ENCODE results near the gene SNRNP70. TPM values are rescaled to one million over a fixed set of nuclear protein-coding genes. Genes with fewer than 3 reads are reported as not detected.
A peak's percentile ranks its signal among the peaks of the same experiment; 100 is the strongest.
"Not testable (repeated sequence)": the region's sequence is repeated elsewhere in the genome, so short reads cannot be mapped to it uniquely, and the experiment has no call there.

SNRNP70 gene
- polyA plus RNA-seq, 4 donors, result 159 to 237 (median 223) TPM

DNA sequence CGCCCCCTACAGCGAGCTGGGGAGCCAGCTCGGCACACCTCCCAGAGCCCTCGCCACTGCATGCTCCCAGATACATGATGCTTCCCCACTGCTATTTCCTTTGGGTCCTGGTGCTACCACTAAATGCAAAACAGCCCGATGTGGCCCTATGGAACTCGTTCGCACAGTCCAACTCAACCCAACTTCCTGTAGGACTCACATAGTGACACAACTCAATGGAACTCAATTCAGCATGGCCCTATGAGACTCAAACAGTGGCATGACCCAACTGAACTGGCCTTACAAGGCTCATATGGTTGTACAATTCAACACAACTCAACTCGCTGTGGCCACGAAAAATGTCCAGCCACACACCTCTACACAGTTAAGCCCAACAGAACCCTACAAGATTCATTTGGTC is 16.2 kb upstream of the SNRNP70 start:
- WGBS, 3 donors, result 90 to 97% (median 90%) methylated on average over 9 of the region's 9 CpGs
- H3K9me3 ChIP-seq (ENCODE audit: control insufficient read depth in 2 of 2, insufficient read depth in 1 of 2, low read depth in 1 of 2, low read length in 1 of 2), result peaks cover 0 to 7% of the 10 kb centered on the region in 2 donors
- H3K4me3 ChIP-seq (ENCODE audit: low read depth in 1 of 3, low read length in 3 of 3), result no peak overlapping the region
- no peaks in the 10 kb centered on the region for H3K36me3 ChIP-seq (ENCODE audit: control insufficient read depth in 3 of 3, insufficient read depth in 2 of 3, low read depth in 1 of 3, low read length in 3 of 3)
- no peak overlapping the region for H3K27ac ChIP-seq (ENCODE audit: low read depth in 1 of 3, low read length in 2 of 3)
- FAIRE-seq (no peak), DNase-seq (no peak)
- H3K27me3 ChIP-seq (ENCODE audit: control insufficient read depth in 3 of 3, insufficient read depth in 3 of 3, low read length in 3 of 3), result peaks cover 3 to 80% (median 35%) of the 10 kb centered on the region in 3 donors
- no peaks in the 10 kb centered on the region for H3K4me1 ChIP-seq (ENCODE audit: control insufficient read depth in 3 of 3, insufficient read depth in 2 of 3, low read depth in 1 of 3, low read length in 2 of 3)

DNA sequence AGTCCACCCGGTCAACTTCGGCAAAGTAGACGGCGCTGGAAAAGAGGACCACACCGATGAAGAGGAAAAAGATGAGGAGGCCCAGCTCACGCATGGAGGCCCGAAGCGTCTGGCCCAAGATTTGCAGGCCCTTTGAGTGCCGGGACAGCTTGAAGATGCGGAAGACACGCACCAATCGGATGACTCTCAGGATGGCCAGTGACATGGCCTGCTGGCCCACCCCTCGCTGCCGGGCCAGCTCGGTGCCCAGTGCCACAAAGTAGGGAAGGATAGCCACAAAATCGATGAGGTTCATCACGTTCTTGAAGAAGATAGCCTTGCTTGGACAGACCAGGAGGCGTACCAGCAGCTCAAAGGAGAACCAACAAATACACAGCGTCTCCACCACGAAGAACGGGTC is 14.8 kb upstream of the SNRNP70 start:
- Histone ChIP-seq H3K4me3 (ENCODE audit: low read depth in 1 of 3, low read length in 3 of 3) (no peak overlapping the region), H3K4me1 (ENCODE audit: control insufficient read depth in 3 of 3, insufficient read depth in 2 of 3, low read depth in 1 of 3, low read length in 2 of 3) (no peaks in the 10 kb centered on the region), H3K27me3 (ENCODE audit: control insufficient read depth in 3 of 3, insufficient read depth in 3 of 3, low read length in 3 of 3) (peaks cover 3 to 71% (median 34%) of the 10 kb centered on the region in 3 donors), H3K27ac (ENCODE audit: low read depth in 1 of 3, low read length in 2 of 3) (no peak overlapping the region), H3K9me3 (ENCODE audit: control insufficient read depth in 2 of 2, insufficient read depth in 1 of 2, low read depth in 1 of 2, low read length in 1 of 2) (peaks cover 0 to 7% of the 10 kb centered on the region in 2 donors), H3K36me3 (ENCODE audit: control insufficient read depth in 3 of 3, insufficient read depth in 2 of 3, low read depth in 1 of 3, low read length in 3 of 3) (no peaks in the 10 kb centered on the region)
- DNase-seq, result no peak
- WGBS, 3 donors, result 95 to 97% (median 95%) methylated on average over 21 of the region's 21 CpGs
- no peak for FAIRE-seq

DNA sequence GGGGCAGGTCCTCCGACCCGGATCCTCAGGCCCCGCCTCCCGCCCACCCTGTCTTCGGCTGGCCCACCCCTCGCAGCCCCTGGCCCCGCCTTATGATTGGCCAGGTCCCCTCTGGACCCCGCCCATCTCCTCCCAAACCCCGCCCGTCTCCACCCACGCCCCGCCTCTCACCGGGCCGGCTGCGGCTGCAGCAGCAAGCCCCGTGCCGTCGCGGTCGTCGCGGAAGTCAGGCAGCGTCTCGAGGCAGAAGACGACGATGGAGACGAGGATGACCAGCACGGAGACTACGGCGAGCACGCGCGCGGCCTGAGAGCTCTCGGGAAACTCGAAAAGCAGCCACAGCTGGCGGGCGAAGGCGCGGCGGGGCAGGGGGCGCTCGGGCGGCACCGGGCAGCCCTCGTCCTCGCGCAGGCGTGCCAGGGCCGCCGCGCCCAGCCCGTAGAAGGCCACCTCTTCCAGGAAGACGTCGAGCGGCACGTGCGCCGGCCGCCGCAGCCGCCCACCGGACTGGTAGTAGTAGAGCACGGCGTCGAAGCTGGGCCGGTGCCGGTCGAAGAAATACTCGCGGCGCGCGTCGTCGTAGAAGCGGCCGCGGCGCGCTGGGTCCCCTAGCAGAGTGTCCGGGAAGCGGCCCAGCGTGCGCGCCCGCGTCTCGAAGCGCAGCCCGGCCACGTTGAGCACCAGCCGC is 13.2 kb upstream of the SNRNP70 start:
- 7 to 18% (median 8%) methylated on average over 62 to 93 of the region's 93 CpGs for WGBS, 3 donors
- peak overlapping the region in 1 of 3 donors; percentile 20 for H3K4me3 ChIP-seq (ENCODE audit: low read depth in 1 of 3, low read length in 3 of 3)
- DNase-seq, result peak in 1 of 2 donors; percentile 26
- H3K9me3 ChIP-seq (ENCODE audit: control insufficient read depth in 2 of 2, insufficient read depth in 1 of 2, low read depth in 1 of 2, low read length in 1 of 2), result peaks cover 0 to 7% of the 10 kb centered on the region in 2 donors
- no peak overlapping the region for H3K27ac ChIP-seq (ENCODE audit: low read depth in 1 of 3, low read length in 2 of 3)
- no peaks in the 10 kb centered on the region for H3K36me3 ChIP-seq (ENCODE audit: control insufficient read depth in 3 of 3, insufficient read depth in 2 of 3, low read depth in 1 of 3, low read length in 3 of 3)
- peaks cover 3 to 55% (median 24%) of the 10 kb centered on the region in 3 donors for H3K27me3 ChIP-seq (ENCODE audit: control insufficient read depth in 3 of 3, insufficient read depth in 3 of 3, low read length in 3 of 3)
- H3K4me1 ChIP-seq (ENCODE audit: control insufficient read depth in 3 of 3, insufficient read depth in 2 of 3, low read depth in 1 of 3, low read length in 2 of 3), result no peaks in the 10 kb centered on the region
- FAIRE-seq, result no peak

DNA sequence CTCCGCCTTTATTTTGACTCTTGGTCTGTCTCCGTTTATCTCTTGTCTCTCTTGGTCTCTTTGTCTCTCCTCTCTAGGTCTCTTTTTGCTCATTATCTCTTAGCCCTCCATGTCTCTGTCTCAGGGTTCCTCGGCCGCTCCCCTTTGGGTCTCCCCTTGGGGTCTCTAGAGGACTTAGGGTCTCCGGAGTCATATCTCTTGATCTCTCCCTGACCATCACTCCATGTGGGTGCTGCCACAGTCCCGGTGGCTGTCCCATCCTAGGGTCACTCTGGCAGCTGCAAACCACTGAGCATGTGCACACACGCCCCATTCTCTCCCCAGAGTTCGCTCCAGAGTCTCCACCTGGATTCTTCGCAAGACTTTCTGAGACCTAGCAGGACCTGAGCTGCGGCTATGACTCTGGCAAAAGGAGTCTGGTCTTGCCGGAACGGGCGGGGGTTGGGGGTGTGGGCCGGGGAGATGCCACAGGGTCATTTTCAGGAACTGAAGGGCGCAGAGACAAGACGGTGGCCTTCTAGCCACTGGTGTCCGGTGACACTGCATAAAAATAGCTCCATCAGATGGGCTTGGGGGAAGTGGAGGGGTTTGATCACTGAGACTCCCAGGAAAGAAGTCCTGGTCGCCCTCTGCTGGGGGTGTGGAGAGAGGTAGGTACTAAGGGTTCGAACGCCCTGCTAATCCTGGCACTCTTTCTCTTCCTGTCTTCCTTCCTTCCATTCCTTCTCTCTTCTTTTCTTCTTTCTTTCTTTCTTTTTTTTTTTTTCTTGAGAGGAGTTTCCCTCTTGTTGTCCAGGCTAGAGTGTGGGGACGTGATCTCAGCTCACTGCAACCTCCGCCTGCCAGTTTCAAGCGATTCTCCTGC is 11.5 kb upstream of the SNRNP70 start:
- 49 to 66% (median 53%) methylated on average over 23 of the region's 23 CpGs for WGBS, 3 donors
- Histone ChIP-seq H3K4me1 (ENCODE audit: control insufficient read depth in 3 of 3, insufficient read depth in 2 of 3, low read depth in 1 of 3, low read length in 2 of 3) (no peaks in the 10 kb centered on the region), H3K27me3 (ENCODE audit: control insufficient read depth in 3 of 3, insufficient read depth in 3 of 3, low read length in 3 of 3) (peaks cover 3 to 48% (median 22%) of the 10 kb centered on the region in 3 donors), H3K9me3 (ENCODE audit: control insufficient read depth in 2 of 2, insufficient read depth in 1 of 2, low read depth in 1 of 2, low read length in 1 of 2) (peaks cover 0 to 7% of the 10 kb centered on the region in 2 donors), H3K4me3 (ENCODE audit: low read depth in 1 of 3, low read length in 3 of 3) (no peak overlapping the region), H3K27ac (ENCODE audit: low read depth in 1 of 3, low read length in 2 of 3) (no peak overlapping the region), H3K36me3 (ENCODE audit: control insufficient read depth in 3 of 3, insufficient read depth in 2 of 3, low read depth in 1 of 3, low read length in 3 of 3) (no peaks in the 10 kb centered on the region)
- FAIRE-seq (no peak), DNase-seq (no peak)

DNA sequence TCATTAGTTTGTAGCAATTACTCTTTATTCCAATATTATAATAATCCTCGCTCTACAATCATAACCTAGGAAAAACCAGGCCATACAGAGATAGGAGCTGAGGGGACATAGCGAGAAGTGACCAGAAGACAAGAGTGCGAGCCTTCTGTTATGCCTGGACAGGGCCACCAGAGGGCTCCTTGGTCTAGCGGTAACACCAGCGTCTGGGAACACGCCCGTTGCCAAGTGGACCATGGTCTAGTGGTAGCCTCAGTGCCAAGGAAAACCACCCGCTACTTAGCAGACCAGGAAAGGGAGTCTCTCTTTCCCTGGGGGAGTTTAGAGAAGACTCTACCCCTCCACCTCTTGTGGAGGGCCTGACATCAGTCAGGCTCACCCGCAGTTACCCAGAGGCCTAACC is 10.4 kb upstream of the SNRNP70 start:
- not testable (repeated sequence) for FAIRE-seq; H3K4me1 ChIP-seq (ENCODE audit: control insufficient read depth in 3 of 3, insufficient read depth in 2 of 3, low read depth in 1 of 3, low read length in 2 of 3); H3K9me3 ChIP-seq (ENCODE audit: control insufficient read depth in 2 of 2, insufficient read depth in 1 of 2, low read depth in 1 of 2, low read length in 1 of 2); H3K27ac ChIP-seq (ENCODE audit: low read depth in 1 of 3, low read length in 2 of 3); H3K36me3 ChIP-seq (ENCODE audit: control insufficient read depth in 3 of 3, insufficient read depth in 2 of 3, low read depth in 1 of 3, low read length in 3 of 3); H3K4me3 ChIP-seq (ENCODE audit: low read depth in 1 of 3, low read length in 3 of 3)
- DNase-seq, result peak; percentile 54 to 77
- peaks cover 3 to 37% (median 19%) of the 10 kb centered on the region in 3 donors for H3K27me3 ChIP-seq (ENCODE audit: control insufficient read depth in 3 of 3, insufficient read depth in 3 of 3, low read length in 3 of 3)
- WGBS, 3 donors, result 8 to 23% (median 14%) methylated on average over 6 to 8 of the region's 9 CpGs

DNA sequence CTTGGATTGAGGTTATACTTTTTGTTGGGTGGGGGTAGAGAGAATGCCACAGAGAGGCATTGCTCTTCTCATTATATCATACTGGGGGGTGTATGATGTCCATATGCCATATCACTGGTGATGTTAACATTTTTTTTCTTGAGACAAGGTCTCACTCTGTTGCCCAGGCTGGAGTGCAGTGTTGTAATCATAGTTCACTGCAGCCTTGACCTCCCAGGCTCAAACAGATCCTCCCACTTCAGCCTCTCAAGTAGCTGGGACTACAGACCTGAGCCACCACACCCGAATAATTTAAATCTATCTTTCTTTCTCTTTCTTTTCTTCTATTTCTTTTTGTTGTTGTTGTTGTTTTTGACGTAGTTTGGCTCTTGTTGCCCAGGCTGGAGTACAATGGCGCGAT is 4.9 kb upstream of the SNRNP70 start:
- DNase-seq, result no peak
- H3K27ac ChIP-seq (ENCODE audit: low read depth in 1 of 3, low read length in 2 of 3), result no peak overlapping the region
- no peaks in the 10 kb centered on the region for H3K9me3 ChIP-seq (ENCODE audit: control insufficient read depth in 2 of 2, insufficient read depth in 1 of 2, low read depth in 1 of 2, low read length in 1 of 2)
- H3K36me3 ChIP-seq (ENCODE audit: control insufficient read depth in 3 of 3, insufficient read depth in 2 of 3, low read depth in 1 of 3, low read length in 3 of 3), result no peaks in the 10 kb centered on the region
- peaks cover 0 to 5% (median 0%) of the 10 kb centered on the region in 3 donors for H3K27me3 ChIP-seq (ENCODE audit: control insufficient read depth in 3 of 3, insufficient read depth in 3 of 3, low read length in 3 of 3)
- FAIRE-seq, result no peak
- H3K4me3 ChIP-seq (ENCODE audit: low read depth in 1 of 3, low read length in 3 of 3), result no peak overlapping the region
- no peaks in the 10 kb centered on the region for H3K4me1 ChIP-seq (ENCODE audit: control insufficient read depth in 3 of 3, insufficient read depth in 2 of 3, low read depth in 1 of 3, low read length in 2 of 3)
- WGBS, 3 donors, result 78 to 92% (median 88%) methylated on average over 4 of the region's 4 CpGs

DNA sequence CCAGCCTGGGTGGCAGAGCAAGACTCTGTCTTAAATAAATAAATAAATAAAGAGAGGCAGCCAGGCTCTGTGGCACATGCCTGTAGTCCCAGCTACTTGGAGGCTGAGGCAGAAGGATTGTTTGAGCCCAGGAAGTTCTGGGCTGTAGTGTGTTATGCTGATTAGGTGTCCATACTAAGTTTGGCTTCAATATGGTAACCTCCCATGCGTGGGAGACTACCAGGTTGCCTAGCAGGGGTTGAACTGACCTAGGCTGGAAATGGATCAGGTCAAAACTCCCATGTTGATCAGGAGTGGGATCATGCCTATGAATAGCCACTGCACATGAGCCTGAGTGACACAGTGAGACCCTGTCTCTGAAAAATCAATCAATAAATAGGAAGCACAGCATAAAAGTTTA is 4.0 kb upstream of the SNRNP70 start:
- Histone ChIP-seq H3K4me3 (ENCODE audit: low read depth in 1 of 3, low read length in 3 of 3) (no peak overlapping the region), H3K27ac (ENCODE audit: low read depth in 1 of 3, low read length in 2 of 3) (no peak overlapping the region), H3K27me3 (ENCODE audit: control insufficient read depth in 3 of 3, insufficient read depth in 3 of 3, low read length in 3 of 3) (peaks cover 0 to 5% (median 0%) of the 10 kb centered on the region in 3 donors), H3K9me3 (ENCODE audit: control insufficient read depth in 2 of 2, insufficient read depth in 1 of 2, low read depth in 1 of 2, low read length in 1 of 2) (no peaks in the 10 kb centered on the region), H3K4me1 (ENCODE audit: control insufficient read depth in 3 of 3, insufficient read depth in 2 of 3, low read depth in 1 of 3, low read length in 2 of 3) (peaks cover 0 to under 1% (median 0%) of the 10 kb centered on the region in 3 donors), H3K36me3 (ENCODE audit: control insufficient read depth in 3 of 3, insufficient read depth in 2 of 3, low read depth in 1 of 3, low read length in 3 of 3) (peaks cover 0 to 1% (median 0%) of the 10 kb centered on the region in 3 donors)
- WGBS, 3 donors, result 80 to 100% (median 94%) methylated on average over 1 of the region's 1 CpG
- FAIRE-seq, result no peak
- no peak for DNase-seq

DNA sequence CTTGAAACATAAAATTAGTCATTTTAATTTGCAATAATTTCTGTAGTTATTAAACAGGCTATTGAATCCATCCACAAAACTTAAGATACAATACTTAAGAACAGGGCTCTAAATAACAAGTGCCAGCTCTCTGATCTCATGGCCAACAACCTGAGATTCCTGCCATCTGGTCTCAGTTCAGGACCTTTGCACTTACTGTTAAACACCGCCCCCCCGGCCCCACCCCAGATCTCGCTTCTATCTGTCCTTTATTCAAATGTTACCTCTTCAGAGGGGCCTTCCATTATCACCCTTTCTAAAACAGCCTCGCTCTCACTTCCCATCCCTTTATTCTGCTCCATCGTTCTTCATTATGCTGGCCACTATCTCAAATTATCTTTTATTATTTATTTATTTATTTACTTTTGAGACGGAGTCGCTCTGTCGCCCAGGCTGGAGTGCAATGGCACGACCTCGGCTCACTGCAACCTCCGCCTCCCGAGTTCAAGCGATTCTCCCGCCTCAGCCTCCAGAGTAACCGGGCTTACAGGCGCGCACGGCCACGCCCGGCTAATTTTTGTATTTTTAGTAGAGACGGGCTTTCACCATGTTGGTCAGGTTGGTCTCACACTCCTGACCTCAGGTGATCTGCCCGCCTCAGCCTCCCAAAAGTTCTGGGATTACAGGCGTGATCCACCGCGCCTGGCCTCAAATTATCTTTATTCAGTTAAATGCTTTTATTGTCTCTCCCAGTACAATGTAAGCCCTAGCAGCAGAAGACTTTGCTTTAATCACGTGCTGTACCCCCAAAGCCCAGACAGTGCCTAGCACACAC is 838 bp upstream of the SNRNP70 start:
- peak overlapping the region; percentile 67 to 88 (median 73) for H3K27ac ChIP-seq (ENCODE audit: low read depth in 1 of 3, low read length in 2 of 3)
- WGBS, 3 donors, result 17 to 53% (median 33%) methylated on average over 26 of the region's 26 CpGs
- peaks cover 0 to 5% (median 0%) of the 10 kb centered on the region in 3 donors for H3K27me3 ChIP-seq (ENCODE audit: control insufficient read depth in 3 of 3, insufficient read depth in 3 of 3, low read length in 3 of 3)
- DNase-seq, result peak in 1 of 2 donors; percentile 70
- H3K36me3 ChIP-seq (ENCODE audit: control insufficient read depth in 3 of 3, insufficient read depth in 2 of 3, low read depth in 1 of 3, low read length in 3 of 3), result peaks cover 0 to 22% (median 2%) of the 10 kb centered on the region in 3 donors
- H3K9me3 ChIP-seq (ENCODE audit: control insufficient read depth in 2 of 2, insufficient read depth in 1 of 2, low read depth in 1 of 2, low read length in 1 of 2), result no peaks in the 10 kb centered on the region
- FAIRE-seq, result no peak
- peaks cover 0 to 11% (median 0%) of the 10 kb centered on the region in 3 donors for H3K4me1 ChIP-seq (ENCODE audit: control insufficient read depth in 3 of 3, insufficient read depth in 2 of 3, low read depth in 1 of 3, low read length in 2 of 3)
- H3K4me3 ChIP-seq (ENCODE audit: low read depth in 1 of 3, low read length in 3 of 3), result peak overlapping the region in 2 of 3 donors; percentile 70 to 82

Measured in small intestine (tissue), 7 donors.